ENCODE results near the gene ZSCAN29.
"Not testable (repeated sequence)": the region's sequence is repeated elsewhere in the genome, so short reads cannot be mapped to it uniquely, and the experiment has no call there.

Gene ZSCAN29

DNA sequence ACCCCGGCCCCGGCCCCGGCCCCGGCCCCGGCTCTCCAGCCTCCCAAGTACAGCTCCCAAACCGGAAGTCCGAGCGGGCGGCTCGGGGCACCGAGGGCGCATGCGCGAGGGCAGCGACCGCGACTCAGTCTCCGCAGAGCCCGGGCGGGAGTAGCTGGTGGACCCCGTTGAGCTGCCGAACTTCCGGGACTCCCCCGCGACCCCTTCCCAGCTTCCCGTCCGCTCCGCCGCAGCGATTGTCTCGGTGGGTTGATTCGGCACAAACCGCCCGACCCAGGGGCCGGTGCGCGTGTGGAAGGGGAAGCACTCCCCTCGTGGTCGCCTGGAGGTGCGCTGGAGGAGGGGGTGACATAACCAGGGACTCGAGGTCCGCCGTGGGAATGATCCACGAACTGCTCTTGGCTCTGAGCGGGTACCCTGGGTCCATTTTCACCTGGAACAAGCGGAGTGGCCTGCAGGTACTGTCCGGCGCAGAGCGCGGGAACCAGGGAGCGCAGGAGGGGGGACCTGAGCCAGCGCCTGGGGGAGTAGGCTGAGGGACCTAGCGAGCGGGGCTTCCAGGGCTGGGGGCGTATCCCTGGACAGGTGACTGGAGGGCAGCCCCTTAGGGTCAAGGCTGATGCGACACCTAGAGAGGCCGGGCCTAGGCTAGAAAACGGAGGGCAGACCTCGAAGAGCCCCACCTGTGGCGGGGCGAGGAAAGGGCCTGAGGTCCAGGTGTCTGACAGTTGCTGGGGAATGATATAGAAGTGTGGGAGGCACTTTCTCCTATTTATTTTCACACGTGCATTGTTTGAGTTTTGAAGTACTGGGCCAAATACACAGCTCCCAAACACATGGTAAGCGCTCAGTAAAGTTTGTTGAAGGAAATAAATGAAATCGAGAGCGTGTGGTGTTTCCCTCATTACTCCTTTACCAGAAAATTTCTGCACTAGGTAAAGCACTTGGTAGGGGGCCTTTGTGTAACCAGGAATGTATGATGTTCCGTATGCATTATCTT lies at the start of gene ZSCAN29, which contains the start of gene TUBGCP4:
ZSCAN29 (minus strand) TSS at position 69 of the 1,000 bp plus-strand sequence. CDS start 1,130 bp downstream, outside the sequence.
TUBGCP4 (plus strand) TSS at position 127 of the 1,000 bp plus-strand sequence; CDS start at position 381, 254 bp downstream.
- DNase-seq (ENCODE audit: low read depth): peak; percentile 83

GRCh38 chr15:43420435-43420834 lies 49.6 kb upstream of the ZSCAN29 start:
- DNase-seq (ENCODE audit: low read depth): no peak

DNA sequence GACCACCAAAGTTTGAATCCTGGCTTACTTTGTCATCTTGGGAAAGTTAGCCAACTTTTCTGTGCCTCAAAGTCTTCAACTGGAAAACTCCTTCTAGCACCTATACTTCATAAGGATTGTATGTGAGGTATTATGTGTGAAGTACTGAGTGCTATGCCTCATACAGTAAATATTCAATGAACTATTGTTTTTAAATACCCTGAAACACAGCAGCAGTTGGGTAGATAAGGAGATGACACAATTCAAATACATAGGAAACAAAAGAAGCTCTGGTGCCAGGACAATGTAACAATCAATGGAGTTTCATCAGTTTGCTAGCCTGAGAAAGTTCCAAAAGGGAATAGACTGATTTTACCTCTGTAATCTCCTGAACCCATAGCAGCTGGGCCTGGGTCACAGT lies 43.4 kb upstream of the ZSCAN29 start:
- DNase-seq (ENCODE audit: low read depth): no peak

- DNase-seq (ENCODE audit: low read depth): no peak
Measured at GRCh38 chr15:43412096-43412495, 41.3 kb upstream of the ZSCAN29 start.

- no peak for DNase-seq (ENCODE audit: low read depth)
Measured at GRCh38 chr15:43410572-43411214, 39.9 kb upstream of the ZSCAN29 start.

GRCh38 chr15:43408789-43409188 lies 37.9 kb upstream of the ZSCAN29 start:
- DNase-seq (ENCODE audit: low read depth): no peak

DNA sequence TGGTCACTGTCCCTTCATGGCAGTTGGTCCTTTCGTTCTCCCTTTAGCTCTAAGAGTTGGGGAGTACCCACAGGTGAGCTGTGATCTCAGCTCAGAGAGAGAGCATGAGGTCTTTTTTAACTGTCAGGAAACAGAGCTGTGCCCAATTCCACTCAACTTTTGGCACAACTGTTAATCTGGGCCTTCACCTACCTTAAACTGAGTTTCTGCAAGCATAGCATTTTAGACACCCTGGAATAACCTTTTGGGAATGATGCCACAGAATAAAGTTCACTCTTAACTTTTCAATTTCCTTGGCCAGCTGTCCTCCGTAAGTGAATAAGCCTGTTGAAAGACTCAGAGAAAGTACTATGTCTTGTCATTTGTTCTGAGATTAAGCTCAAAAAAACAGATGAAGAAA lies 36.0 kb upstream of the ZSCAN29 start:
- no peak for DNase-seq (ENCODE audit: low read depth)

DNA sequence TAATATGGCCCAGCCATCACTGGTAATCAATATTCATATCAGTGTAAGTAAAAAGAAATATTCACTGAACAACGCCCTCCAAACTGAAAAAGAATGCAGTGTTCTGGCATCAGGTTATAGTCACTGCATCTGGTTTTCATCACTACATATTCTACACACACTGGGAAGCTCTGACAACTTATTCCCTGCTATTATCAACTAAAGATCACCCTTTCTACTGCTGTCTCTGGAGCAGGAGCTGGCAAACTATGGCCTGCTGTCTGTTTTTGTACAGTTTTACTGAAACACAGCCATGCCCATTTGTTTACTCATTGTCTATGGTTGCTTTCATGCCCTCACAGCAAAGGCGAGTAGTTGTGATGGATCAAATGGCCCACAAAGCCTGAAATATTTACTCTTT lies 35.3 kb upstream of the ZSCAN29 start:
- DNase-seq (ENCODE audit: low read depth): no peak

- DNase-seq (ENCODE audit: low read depth): no peak
Measured at GRCh38 chr15:43404130-43404529, 33.3 kb upstream of the ZSCAN29 start.

- DNase-seq (ENCODE audit: low read depth): no peak
Measured at GRCh38 chr15:43403616-43404015, 32.8 kb upstream of the ZSCAN29 start.

DNA sequence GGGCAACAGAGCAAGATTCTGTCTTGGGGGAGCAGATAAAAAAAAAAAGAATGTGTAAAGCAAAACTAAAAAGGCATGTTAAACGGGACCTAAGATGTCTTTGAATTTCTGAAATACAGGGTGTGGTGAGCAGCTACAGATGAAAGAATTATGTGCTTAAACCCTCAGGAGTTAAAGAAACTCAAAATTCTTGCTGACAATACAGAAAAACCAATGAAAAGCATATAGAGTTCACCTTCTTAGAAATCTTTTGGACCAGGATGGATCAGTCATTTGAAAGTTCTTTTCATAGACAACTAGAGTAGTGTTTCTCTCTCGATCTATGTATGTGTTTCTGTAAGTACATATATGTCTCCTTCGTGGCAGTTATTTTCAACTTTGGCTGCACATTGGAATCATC lies 31.4 kb upstream of the ZSCAN29 start:
- no peak for DNase-seq (ENCODE audit: low read depth)

DNA sequence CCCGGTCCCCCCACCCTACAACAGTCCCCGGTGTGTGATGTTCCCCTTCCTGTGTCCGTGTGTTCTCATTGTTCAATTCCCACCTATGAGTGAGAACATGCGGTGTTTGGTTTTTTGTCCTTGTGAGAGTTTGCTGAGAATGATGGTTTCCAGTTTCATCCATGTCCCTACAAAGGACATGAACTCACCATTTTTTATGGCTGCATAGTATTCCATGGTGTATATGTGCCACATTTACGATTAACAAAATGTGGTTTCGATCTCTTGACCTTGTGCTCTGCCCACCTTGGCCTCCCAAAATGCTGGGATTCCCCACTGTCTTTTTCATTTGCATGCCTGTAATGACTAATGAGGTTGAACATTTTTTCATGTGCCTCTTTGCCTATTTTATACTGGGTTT lies 22.7 kb upstream of the ZSCAN29 start:
- not testable (repeated sequence) for DNase-seq (ENCODE audit: low read depth)

- DNase-seq (ENCODE audit: low read depth): no peak
Measured at GRCh38 chr15:43390723-43391122, 19.9 kb upstream of the ZSCAN29 start.

GRCh38 chr15:43383070-43383469 lies 12.2 kb upstream of the ZSCAN29 start:
- no peak for DNase-seq (ENCODE audit: low read depth)

DNA sequence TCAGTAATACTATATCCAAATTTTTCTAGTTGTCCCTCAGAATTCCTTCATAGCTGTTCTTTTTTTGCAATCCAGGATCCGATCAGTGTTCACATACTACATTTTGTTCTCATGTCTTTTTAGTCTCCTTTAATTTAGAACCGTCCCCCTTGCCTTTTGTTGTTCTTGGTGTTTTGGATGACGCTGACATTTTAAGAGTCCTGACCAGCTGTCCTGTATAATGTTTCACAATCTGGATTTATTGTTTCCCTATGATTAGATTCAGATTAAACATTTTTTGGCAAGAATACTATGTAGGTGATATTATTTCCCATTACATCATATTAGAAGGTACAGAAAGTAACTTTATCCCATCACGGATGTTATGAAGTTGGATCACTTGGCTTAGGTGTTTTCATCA lies 11.5 kb upstream of the ZSCAN29 start:
- DNase-seq (ENCODE audit: low read depth): no peak

- DNase-seq (ENCODE audit: low read depth): no peak
Measured at GRCh38 chr15:43378601-43379000, 7.8 kb upstream of the ZSCAN29 start.

- DNase-seq (ENCODE audit: low read depth): peak; percentile 12
Measured at GRCh38 chr15:43376017-43376705, 5.3 kb upstream of the ZSCAN29 start.

DNA sequence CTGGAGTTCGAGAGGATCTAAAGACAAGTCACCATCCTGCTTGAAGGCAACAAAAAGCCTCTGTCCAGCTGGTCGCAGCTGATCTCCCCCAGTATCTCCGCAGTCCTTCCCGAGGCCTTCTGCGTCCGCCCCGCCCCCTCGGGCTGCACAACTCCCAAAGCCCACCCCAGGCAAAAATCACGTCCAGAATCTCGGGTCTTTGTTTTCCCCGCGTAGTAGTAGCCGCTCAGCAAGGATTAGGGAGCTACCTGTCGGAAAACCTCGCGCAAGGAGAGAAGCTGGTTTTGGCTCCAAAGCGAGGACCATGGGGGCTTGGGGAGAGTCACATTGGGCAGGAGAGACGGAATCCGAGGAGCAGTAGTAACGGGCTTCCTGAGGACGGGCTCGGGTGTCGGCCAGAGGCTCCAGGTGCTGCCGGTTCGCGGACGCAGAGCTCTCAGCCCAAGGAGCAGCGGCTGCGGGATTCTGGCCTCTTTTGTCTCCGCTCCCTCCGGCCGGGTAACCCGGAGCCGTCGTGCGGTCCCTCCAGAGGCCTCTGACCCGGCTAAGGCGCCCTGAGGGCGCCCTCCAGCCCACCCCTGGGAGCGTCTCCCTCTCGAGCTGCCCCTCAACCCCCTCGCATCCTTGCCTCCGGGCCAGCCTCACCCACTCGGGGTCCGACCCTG lies 401 bp downstream of the ZSCAN29 start:
- no peak for DNase-seq (ENCODE audit: low read depth)

DNA sequence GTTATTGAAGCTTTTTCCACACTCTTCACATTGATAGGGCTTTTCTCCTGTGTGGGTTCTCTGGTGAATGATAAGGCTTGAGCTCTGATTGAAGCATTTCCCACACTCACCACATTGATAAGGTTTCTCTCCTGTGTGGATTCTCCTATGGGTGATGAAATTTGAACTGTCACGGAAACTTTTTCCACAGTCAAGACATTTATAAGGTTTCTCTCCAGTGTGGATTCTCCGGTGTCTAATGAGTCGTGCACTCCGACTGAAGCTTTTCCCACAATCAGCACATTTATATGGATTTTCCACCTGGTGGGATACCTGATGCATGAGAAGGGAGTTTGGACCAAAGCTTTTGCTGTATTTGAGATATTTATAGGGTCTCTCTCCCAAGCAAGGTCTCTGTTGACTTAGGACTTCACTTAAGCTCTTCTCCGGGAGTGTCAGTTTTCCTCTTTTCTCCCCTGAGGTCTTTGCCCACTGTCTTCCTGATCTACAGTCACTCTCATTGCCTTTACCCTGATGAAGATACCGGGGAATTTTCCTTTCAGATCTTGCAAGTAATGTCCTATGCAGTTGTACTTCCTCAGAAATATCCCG lies 9.4 kb downstream of the ZSCAN29 start:
- no peak for DNase-seq (ENCODE audit: low read depth)

DNA sequence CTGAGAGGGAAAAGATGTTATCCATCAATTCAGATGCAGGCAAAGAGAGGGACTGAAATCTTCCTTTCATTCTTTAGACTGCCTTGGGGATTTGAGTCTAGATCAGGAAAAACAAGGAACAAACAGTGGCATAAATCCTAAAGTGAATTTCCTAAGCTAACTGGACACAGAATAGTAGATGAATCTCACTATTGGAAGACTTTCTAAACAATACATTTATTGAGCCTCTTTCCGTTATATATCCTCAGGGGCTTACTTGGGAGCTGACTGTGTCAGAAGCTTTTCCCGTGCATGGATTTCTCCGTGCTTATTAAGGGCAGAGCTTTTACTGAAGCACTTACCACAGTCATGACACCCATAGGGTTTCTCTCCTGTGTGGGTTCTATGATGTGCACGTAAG lies 10.0 kb downstream of the ZSCAN29 start:
- DNase-seq (ENCODE audit: low read depth): no peak

GRCh38 chr15:43352693-43353382 lies 18.0 kb downstream of the ZSCAN29 start:
- DNase-seq (ENCODE audit: low read depth): no peak
